Measurements from ENCODE around the gene C3orf18.

C3orf18 gene

GRCh38 chr3:50551054-50551659, 16.4 kb downstream of the C3orf18 start:
- no peak for DNase-seq (ENCODE audit: low read depth)

- DNase-seq (ENCODE audit: low read depth), result no peak
Measured at GRCh38 chr3:50550079-50550736, 17.3 kb downstream of the C3orf18 start.

- no peak for DNase-seq (ENCODE audit: low read depth)
Measured at GRCh38 chr3:50549226-50549625, 18.3 kb downstream of the C3orf18 start.

- DNase-seq (ENCODE audit: low read depth), result no peak
Measured at GRCh38 chr3:50545781-50546180, 21.8 kb downstream of the C3orf18 start.

- no peak for DNase-seq (ENCODE audit: low read depth)
Measured at GRCh38 chr3:50542177-50543034, 25.1 kb downstream of the C3orf18 start.

- DNase-seq (ENCODE audit: low read depth), result no peak
Measured at GRCh38 chr3:50539356-50540286, 27.9 kb downstream of the C3orf18 start.

GRCh38 chr3:50537421-50538129, 30.0 kb downstream of the C3orf18 start:
- DNase-seq (ENCODE audit: low read depth), result no peak

GRCh38 chr3:50536471-50537180, 30.9 kb downstream of the C3orf18 start:
- no peak for DNase-seq (ENCODE audit: low read depth)

- DNase-seq (ENCODE audit: low read depth), result no peak
Measured at GRCh38 chr3:50534681-50535330, 32.7 kb downstream of the C3orf18 start.

- no peak for DNase-seq (ENCODE audit: low read depth)
Measured at GRCh38 chr3:50533807-50534461, 33.6 kb downstream of the C3orf18 start.

- DNase-seq (ENCODE audit: low read depth), result no peak
Measured at GRCh38 chr3:50533316-50533715, 34.2 kb downstream of the C3orf18 start.

GRCh38 chr3:50532062-50532705, 35.4 kb downstream of the C3orf18 start:
- no peak for DNase-seq (ENCODE audit: low read depth)

- no peak for DNase-seq (ENCODE audit: low read depth)
Measured at GRCh38 chr3:50531201-50531600, 36.3 kb downstream of the C3orf18 start.

- DNase-seq (ENCODE audit: low read depth), result no peak
Measured at GRCh38 chr3:50530001-50530970, 37.3 kb downstream of the C3orf18 start.

GRCh38 chr3:50525987-50526386, 41.6 kb downstream of the C3orf18 start:
- DNase-seq (ENCODE audit: low read depth), result no peak

GRCh38 chr3:50525191-50525910, 42.2 kb downstream of the C3orf18 start:
- no peak for DNase-seq (ENCODE audit: low read depth)

GRCh38 chr3:50524746-50525145, 42.8 kb downstream of the C3orf18 start:
- DNase-seq (ENCODE audit: low read depth), result no peak
